Measurements from ENCODE around the gene NFIL3. TPM values are rescaled to one million over a fixed set of nuclear protein-coding genes. Genes with fewer than 3 reads are reported as not detected.
A peak's percentile ranks its signal among the peaks of the same experiment; 100 is the strongest.

Gene NFIL3
- total and polyA plus RNA-seq, 5 donors from 2014 or later = 0.55 to 8.2 (median 1.1) TPM

DNA sequence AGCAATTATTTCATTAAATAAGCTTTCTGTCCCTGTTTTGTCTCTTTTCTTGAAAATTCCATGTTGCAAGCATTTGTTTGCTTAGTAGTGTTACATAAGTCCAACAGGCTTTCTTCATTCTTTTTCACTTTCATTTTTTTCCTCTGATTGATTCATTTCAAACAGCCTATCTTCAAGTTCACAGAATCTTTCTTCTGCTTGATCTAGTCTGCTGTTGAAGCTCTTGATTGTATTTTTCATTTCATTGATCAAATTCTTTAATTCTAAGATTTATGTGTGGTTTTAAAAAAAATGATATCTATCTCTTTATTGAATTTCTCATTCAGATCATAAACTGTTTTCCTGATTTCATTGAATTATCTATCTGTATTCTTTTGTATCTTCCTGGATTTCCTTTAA is 20.4 kb upstream of the NFIL3 start:
- Histone ChIP-seq H3K27me3 (ENCODE audit: control insufficient read depth, insufficient read depth, low read length) (peaks cover 16% of the 10 kb centered on the region), H3K9me3 (ENCODE audit: control insufficient read depth in 2 of 2, low read length in 2 of 2) (peaks cover 0 to 17% of the 10 kb centered on the region in 2 experiments), H3K4me1 (ENCODE audit: control insufficient read depth, insufficient read depth, low read length, poor library complexity, severe bottlenecking) (no peaks in the 10 kb centered on the region), H3K4me3 (ENCODE audit: low read depth, low read length) (no peak overlapping the region), H3K27ac (ENCODE audit: insufficient read depth, low read length, poor library complexity, severe bottlenecking) (no peak overlapping the region), H3K36me3 (ENCODE audit: control insufficient read depth, insufficient read depth, low read length) (no peaks in the 10 kb centered on the region)
- DNase-seq (no peak), ATAC-seq (ENCODE audit: low read depth in 2 of 2) (no peak)
- no peak overlapping the region for H3K27ac Mint-ChIP-seq
- no peaks in the 10 kb centered on the region for H3K4me1 Mint-ChIP-seq
- H3K4me3 Mint-ChIP-seq = no peak overlapping the region
- H3K27me3 Mint-ChIP-seq = peaks cover 37% of the 10 kb centered on the region
- H3K9me3 Mint-ChIP-seq = peaks cover 0 to 19% (median 3%) of the 10 kb centered on the region in 7 donors
- no peaks in the 10 kb centered on the region for H3K36me3 Mint-ChIP-seq

DNA sequence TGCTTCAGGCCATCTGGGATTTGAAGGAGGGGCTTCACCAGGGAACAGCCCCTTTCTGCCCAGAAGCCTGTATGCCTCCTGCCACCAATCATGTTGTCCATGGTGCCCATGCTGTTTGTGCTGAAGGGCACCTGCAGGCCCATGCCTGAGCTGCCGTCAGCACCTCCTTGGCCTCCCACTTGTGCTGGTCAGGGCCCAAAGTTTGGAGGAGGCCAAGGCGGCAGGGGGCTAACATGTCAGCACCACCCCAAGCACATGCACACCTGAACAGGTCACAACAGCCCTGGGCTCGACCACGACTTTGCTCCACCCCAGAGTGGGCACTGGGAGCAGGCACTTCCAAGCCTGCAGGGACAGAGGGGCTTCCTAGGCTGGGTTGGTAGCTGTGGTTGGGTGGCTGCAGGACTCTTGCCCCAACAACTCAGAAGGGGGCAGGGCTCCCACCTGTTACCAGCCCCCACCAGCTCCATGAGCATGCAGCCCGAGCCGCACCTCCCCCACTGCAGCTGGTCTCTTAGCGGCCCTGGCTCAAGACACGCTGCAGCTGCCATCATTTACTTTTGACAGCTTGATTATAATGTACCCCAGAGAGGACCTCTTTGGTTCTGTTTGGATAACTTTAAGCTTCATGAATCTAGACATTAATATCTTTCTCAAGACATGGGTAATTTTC is 19.8 kb upstream of the NFIL3 start:
- Mint-ChIP-seq H3K36me3 (no peaks in the 10 kb centered on the region), H3K27ac (no peak overlapping the region), H3K9me3 (peaks cover 0 to 19% (median 3%) of the 10 kb centered on the region in 7 donors), H3K4me1 (no peaks in the 10 kb centered on the region), H3K27me3 (peaks cover 36% of the 10 kb centered on the region), H3K4me3 (no peak overlapping the region)
- H3K9me3 ChIP-seq (ENCODE audit: control insufficient read depth in 2 of 2, low read length in 2 of 2) = peaks cover 0 to 17% of the 10 kb centered on the region in 2 experiments
- DNase-seq (no peak), ATAC-seq (ENCODE audit: low read depth in 2 of 2) (no peak)
- peaks cover 16% of the 10 kb centered on the region for H3K27me3 ChIP-seq (ENCODE audit: control insufficient read depth, insufficient read depth, low read length)
- H3K27ac ChIP-seq (ENCODE audit: insufficient read depth, low read length, poor library complexity, severe bottlenecking) = no peak overlapping the region
- H3K4me1 ChIP-seq (ENCODE audit: control insufficient read depth, insufficient read depth, low read length, poor library complexity, severe bottlenecking) = no peaks in the 10 kb centered on the region
- H3K4me3 ChIP-seq (ENCODE audit: low read depth, low read length) = no peak overlapping the region
- no peaks in the 10 kb centered on the region for H3K36me3 ChIP-seq (ENCODE audit: control insufficient read depth, insufficient read depth, low read length)

DNA sequence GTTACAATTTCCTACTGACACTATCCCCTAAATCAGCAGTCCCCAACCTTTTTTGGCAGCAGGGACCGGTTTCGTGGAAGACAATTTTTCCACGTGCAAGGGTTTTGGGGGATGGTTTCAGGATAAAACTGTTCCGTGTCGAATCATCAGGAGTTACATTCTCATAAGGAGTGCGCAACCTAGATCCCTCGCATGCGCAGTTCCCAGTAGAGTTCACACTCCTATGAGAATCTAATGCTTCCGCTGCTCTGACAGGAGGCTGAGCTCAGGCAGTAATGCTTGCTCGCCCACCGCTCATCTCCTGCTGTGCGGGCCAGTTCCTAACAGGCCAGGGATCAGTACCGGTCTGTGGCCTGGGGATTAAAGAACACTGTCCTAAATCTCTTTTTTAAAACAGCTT is 13.2 kb upstream of the NFIL3 start:
- Histone ChIP-seq H3K4me3 (ENCODE audit: low read depth, low read length) (no peak overlapping the region), H3K9me3 (ENCODE audit: control insufficient read depth in 2 of 2, low read length in 2 of 2) (no peaks in the 10 kb centered on the region), H3K27ac (ENCODE audit: insufficient read depth, low read length, poor library complexity, severe bottlenecking) (no peak overlapping the region), H3K27me3 (ENCODE audit: control insufficient read depth, insufficient read depth, low read length) (peaks cover 12% of the 10 kb centered on the region), H3K4me1 (ENCODE audit: control insufficient read depth, insufficient read depth, low read length, poor library complexity, severe bottlenecking) (no peaks in the 10 kb centered on the region), H3K36me3 (ENCODE audit: control insufficient read depth, insufficient read depth, low read length) (no peaks in the 10 kb centered on the region)
- no peak overlapping the region for H3K4me3 Mint-ChIP-seq
- peaks cover 32% of the 10 kb centered on the region for H3K27me3 Mint-ChIP-seq
- DNase-seq = no peak
- ATAC-seq (ENCODE audit: low read depth in 2 of 2) = no peak
- H3K27ac Mint-ChIP-seq = no peak overlapping the region
- no peaks in the 10 kb centered on the region for H3K36me3 Mint-ChIP-seq
- H3K4me1 Mint-ChIP-seq = no peaks in the 10 kb centered on the region
- H3K9me3 Mint-ChIP-seq = peaks cover 0 to 4% (median 0%) of the 10 kb centered on the region in 7 donors

DNA sequence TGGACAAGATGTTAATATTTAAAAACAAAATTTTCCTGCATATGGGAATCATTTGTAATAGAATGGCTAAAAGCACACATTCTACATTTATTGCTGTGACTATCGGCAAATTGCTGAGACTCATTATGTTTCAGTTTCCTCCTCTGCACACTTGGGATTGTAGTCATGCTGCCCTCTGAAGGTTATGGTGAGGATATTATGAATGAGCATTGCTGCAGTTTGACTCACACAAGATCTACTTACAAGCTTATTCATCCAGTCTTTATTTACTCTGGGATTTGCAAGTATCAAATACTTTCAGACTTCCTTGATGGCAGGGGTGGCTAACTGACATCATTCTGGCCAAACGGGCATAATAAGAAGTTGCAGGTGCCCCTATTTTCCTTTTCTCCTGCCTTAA is 9.5 kb upstream of the NFIL3 start:
- H3K27me3 Mint-ChIP-seq = peaks cover 22% of the 10 kb centered on the region
- Histone ChIP-seq H3K36me3 (ENCODE audit: control insufficient read depth, insufficient read depth, low read length) (no peaks in the 10 kb centered on the region), H3K4me3 (ENCODE audit: low read depth, low read length) (no peak overlapping the region), H3K27me3 (ENCODE audit: control insufficient read depth, insufficient read depth, low read length) (peaks cover 9% of the 10 kb centered on the region), H3K4me1 (ENCODE audit: control insufficient read depth, insufficient read depth, low read length, poor library complexity, severe bottlenecking) (no peaks in the 10 kb centered on the region), H3K9me3 (ENCODE audit: control insufficient read depth in 2 of 2, low read length in 2 of 2) (no peaks in the 10 kb centered on the region), H3K27ac (ENCODE audit: insufficient read depth, low read length, poor library complexity, severe bottlenecking) (no peak overlapping the region)
- H3K9me3 Mint-ChIP-seq = peaks cover 0 to 4% (median 0%) of the 10 kb centered on the region in 7 donors
- H3K4me3 Mint-ChIP-seq = no peak overlapping the region
- no peaks in the 10 kb centered on the region for H3K36me3 Mint-ChIP-seq
- no peaks in the 10 kb centered on the region for H3K4me1 Mint-ChIP-seq
- peak in 1 of 2 donors; percentile 43 for ATAC-seq (ENCODE audit: low read depth in 2 of 2)
- no peak overlapping the region for H3K27ac Mint-ChIP-seq
- peak in 1 of 3 donors; percentile 48 for DNase-seq

DNA sequence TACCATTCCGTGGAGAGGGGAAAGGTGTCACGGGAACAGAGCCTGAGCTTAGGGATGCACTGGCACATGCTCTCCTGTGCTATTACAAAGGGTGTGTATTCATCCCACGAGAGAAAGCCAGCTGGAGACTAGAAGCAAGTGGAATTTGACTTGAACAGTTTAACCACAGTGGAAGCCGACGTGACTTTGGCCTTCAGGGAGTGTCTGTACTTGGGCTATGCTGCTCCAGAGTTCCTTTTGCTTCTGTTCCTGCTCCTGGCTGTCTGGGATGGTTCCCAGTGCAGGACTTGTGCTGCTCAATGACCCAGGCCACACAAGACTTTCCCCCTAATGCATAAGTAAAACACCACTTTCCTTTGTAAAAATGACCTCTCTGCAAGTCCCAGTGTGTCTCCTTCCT is 7.9 kb upstream of the NFIL3 start:
- H3K27ac ChIP-seq (ENCODE audit: insufficient read depth, low read length, poor library complexity, severe bottlenecking) = no peak overlapping the region
- no peak for ATAC-seq (ENCODE audit: low read depth in 2 of 2)
- no peaks in the 10 kb centered on the region for H3K9me3 ChIP-seq (ENCODE audit: control insufficient read depth in 2 of 2, low read length in 2 of 2)
- no peaks in the 10 kb centered on the region for H3K4me1 ChIP-seq (ENCODE audit: control insufficient read depth, insufficient read depth, low read length, poor library complexity, severe bottlenecking)
- no peak overlapping the region for H3K27ac Mint-ChIP-seq
- no peaks in the 10 kb centered on the region for H3K9me3 Mint-ChIP-seq
- H3K27me3 Mint-ChIP-seq = peaks cover 38% of the 10 kb centered on the region
- peaks cover 9% of the 10 kb centered on the region for H3K27me3 ChIP-seq (ENCODE audit: control insufficient read depth, insufficient read depth, low read length)
- no peak overlapping the region for H3K4me3 ChIP-seq (ENCODE audit: low read depth, low read length)
- no peaks in the 10 kb centered on the region for H3K36me3 ChIP-seq (ENCODE audit: control insufficient read depth, insufficient read depth, low read length)
- no peaks in the 10 kb centered on the region for H3K36me3 Mint-ChIP-seq
- no peak for DNase-seq
- no peaks in the 10 kb centered on the region for H3K4me1 Mint-ChIP-seq
- no peak overlapping the region for H3K4me3 Mint-ChIP-seq

DNA sequence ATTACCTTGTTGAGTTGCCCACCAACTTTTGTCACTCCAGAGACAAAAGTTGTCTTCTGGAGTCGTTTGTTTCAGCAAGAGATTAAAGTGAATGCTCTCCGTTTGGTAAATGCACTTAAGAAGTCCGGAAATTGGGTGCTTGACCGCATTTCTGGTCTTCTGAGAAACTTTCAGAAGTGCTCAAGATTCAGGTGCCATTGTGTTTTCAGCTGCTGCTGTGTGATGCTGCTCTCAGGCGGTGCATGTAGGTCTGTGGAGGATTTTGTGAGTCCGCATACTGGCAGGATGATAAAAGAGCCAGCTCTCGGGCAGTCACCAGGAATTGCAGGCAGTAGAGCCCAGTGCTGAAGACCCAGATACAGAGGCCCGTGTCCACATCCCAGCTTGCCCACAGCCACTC is 5.9 kb upstream of the NFIL3 start:
- H3K4me3 Mint-ChIP-seq = no peak overlapping the region
- H3K27me3 ChIP-seq (ENCODE audit: control insufficient read depth, insufficient read depth, low read length) = peaks cover 15% of the 10 kb centered on the region
- no peaks in the 10 kb centered on the region for H3K36me3 ChIP-seq (ENCODE audit: control insufficient read depth, insufficient read depth, low read length)
- ATAC-seq (ENCODE audit: low read depth in 2 of 2) = no peak
- peaks cover 0 to 4% (median 0%) of the 10 kb centered on the region in 7 donors for H3K9me3 Mint-ChIP-seq
- no peaks in the 10 kb centered on the region for H3K9me3 ChIP-seq (ENCODE audit: control insufficient read depth in 2 of 2, low read length in 2 of 2)
- H3K4me3 ChIP-seq (ENCODE audit: low read depth, low read length) = no peak overlapping the region
- H3K27ac Mint-ChIP-seq = no peak overlapping the region
- peaks cover 10 to 18% (median 14%) of the 10 kb centered on the region in 4 donors for H3K4me1 Mint-ChIP-seq
- no peak overlapping the region for H3K27ac ChIP-seq (ENCODE audit: insufficient read depth, low read length, poor library complexity, severe bottlenecking)
- no peaks in the 10 kb centered on the region for H3K36me3 Mint-ChIP-seq
- no peak for DNase-seq
- peaks cover 5% of the 10 kb centered on the region for H3K4me1 ChIP-seq (ENCODE audit: control insufficient read depth, insufficient read depth, low read length, poor library complexity, severe bottlenecking)
- peaks cover 54% of the 10 kb centered on the region for H3K27me3 Mint-ChIP-seq

DNA sequence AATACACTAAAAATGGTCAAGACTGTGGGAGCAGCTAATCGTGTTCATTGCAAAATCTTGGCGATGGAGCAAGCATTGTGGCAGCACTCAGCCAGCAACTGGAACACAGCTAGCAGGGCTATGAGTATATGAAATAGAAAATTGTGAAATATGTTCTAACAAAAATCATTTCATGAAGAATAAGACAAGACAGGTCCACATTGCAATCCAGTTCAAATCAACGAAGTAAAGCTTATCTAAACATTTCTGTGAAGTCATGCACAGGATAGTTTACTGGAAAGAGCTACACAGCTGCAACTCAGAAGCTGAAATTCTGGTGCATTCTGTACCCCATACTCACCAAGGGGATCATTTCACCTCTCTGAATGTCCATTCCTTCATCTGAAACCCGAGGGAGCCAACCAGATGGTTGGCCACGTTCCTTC is 5.3 kb upstream of the NFIL3 start:
- peaks cover 56% of the 10 kb centered on the region for H3K27me3 Mint-ChIP-seq
- H3K36me3 ChIP-seq (ENCODE audit: control insufficient read depth, insufficient read depth, low read length) = no peaks in the 10 kb centered on the region
- peaks cover 12% of the 10 kb centered on the region for H3K27me3 ChIP-seq (ENCODE audit: control insufficient read depth, insufficient read depth, low read length)
- no peak overlapping the region for H3K27ac Mint-ChIP-seq
- H3K4me3 ChIP-seq (ENCODE audit: low read depth, low read length) = no peak overlapping the region
- H3K4me3 Mint-ChIP-seq = no peak overlapping the region
- H3K4me1 Mint-ChIP-seq = peaks cover 10 to 18% (median 15%) of the 10 kb centered on the region in 4 donors
- H3K9me3 Mint-ChIP-seq = peaks cover 0 to 4% (median 0%) of the 10 kb centered on the region in 7 donors
- peaks cover 11% of the 10 kb centered on the region for H3K4me1 ChIP-seq (ENCODE audit: control insufficient read depth, insufficient read depth, low read length, poor library complexity, severe bottlenecking)
- ATAC-seq (ENCODE audit: low read depth in 2 of 2) = no peak
- H3K9me3 ChIP-seq (ENCODE audit: control insufficient read depth in 2 of 2, low read length in 2 of 2) = no peaks in the 10 kb centered on the region
- no peak for DNase-seq
- H3K27ac ChIP-seq (ENCODE audit: insufficient read depth, low read length, poor library complexity, severe bottlenecking) = no peak overlapping the region
- H3K36me3 Mint-ChIP-seq = no peaks in the 10 kb centered on the region

DNA sequence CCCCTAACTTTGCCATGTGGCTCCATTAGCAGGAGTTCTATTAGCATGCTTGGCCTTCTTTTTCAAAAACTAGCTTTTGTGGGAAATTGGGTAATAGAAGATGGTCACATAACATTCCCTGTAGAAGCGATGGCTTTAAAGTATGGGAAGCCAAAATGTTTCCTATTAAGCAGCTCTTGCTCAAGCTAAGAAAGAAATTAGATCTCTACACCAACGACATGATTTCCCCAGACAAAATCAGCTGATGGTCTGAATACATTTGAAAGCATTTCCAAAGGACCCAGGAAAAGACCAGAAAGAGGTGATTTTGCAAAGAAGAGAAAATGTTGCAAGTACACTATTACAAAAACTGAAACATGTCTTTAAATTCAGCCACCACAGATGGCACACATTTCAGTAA is 4.8 kb upstream of the NFIL3 start:
- DNase-seq = no peak
- Histone ChIP-seq H3K4me1 (ENCODE audit: control insufficient read depth, insufficient read depth, low read length, poor library complexity, severe bottlenecking) (peaks cover 11% of the 10 kb centered on the region), H3K9me3 (ENCODE audit: control insufficient read depth in 2 of 2, low read length in 2 of 2) (no peaks in the 10 kb centered on the region), H3K4me3 (ENCODE audit: low read depth, low read length) (no peak overlapping the region), H3K36me3 (ENCODE audit: control insufficient read depth, insufficient read depth, low read length) (no peaks in the 10 kb centered on the region), H3K27me3 (ENCODE audit: control insufficient read depth, insufficient read depth, low read length) (peaks cover 12% of the 10 kb centered on the region), H3K27ac (ENCODE audit: insufficient read depth, low read length, poor library complexity, severe bottlenecking) (no peak overlapping the region)
- peak overlapping the region in 1 of 4 donors; percentile 65 for H3K4me3 Mint-ChIP-seq
- peaks cover 56% of the 10 kb centered on the region for H3K27me3 Mint-ChIP-seq
- H3K9me3 Mint-ChIP-seq = peaks cover 0 to 4% (median 0%) of the 10 kb centered on the region in 7 donors
- no peak overlapping the region for H3K27ac Mint-ChIP-seq
- peaks cover 10 to 18% (median 15%) of the 10 kb centered on the region in 4 donors for H3K4me1 Mint-ChIP-seq
- no peaks in the 10 kb centered on the region for H3K36me3 Mint-ChIP-seq
- no peak for ATAC-seq (ENCODE audit: low read depth in 2 of 2)

All from CD4-positive, CD25-positive, alpha-beta regulatory T cell (primary cell).